ENCODE results near the gene RLF.

- TF ChIP-seq GATA3 (IDR thresholded peaks at IDR 0.05; ENCODE audit: low read depth, low read length) (no peak), GATA2 (IDR thresholded peaks at IDR 0.05; ENCODE audit: low read depth, low read length) (no peak)
Observed at GRCh38 chr1:40265298-40265697, 104.1 kb downstream of the RLF start.

All from SH-SY5Y (cell line).